ENCODE measurements around the gene TRPM8.

DNA sequence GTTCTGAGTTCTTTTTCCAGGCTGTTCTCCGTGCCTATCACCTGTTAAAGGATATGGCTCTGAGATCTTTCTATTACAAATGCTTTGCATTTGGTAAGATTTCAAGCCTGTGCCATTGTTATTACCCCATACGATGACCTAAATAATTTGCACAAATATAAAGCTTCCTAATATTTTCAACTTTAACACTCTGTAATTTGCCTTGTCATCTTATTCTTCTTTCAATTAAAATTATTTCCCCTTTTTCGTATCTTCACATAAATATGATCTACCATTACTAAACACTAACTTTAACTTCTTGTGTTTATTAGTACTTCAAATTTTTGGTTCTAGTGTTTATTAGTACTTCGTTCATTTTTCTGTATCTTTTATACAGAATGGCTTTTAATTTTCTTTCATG lies 45.7 kb upstream of the TRPM8 start:
- TF ChIP-seq POLR2AphosphoS5 (IDR thresholded peaks at IDR 0.05) = no peak
- TF ChIP-seq, protein P1, sequence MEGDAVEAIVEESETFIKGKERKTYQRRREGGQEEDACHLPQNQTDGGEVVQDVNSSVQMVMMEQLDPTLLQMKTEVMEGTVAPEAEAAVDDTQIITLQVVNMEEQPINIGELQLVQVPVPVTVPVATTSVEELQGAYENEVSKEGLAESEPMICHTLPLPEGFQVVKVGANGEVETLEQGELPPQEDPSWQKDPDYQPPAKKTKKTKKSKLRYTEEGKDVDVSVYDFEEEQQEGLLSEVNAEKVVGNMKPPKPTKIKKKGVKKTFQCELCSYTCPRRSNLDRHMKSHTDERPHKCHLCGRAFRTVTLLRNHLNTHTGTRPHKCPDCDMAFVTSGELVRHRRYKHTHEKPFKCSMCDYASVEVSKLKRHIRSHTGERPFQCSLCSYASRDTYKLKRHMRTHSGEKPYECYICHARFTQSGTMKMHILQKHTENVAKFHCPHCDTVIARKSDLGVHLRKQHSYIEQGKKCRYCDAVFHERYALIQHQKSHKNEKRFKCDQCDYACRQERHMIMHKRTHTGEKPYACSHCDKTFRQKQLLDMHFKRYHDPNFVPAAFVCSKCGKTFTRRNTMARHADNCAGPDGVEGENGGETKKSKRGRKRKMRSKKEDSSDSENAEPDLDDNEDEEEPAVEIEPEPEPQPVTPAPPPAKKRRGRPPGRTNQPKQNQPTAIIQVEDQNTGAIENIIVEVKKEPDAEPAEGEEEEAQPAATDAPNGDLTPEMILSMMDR (IDR thresholded peaks at IDR 0.05) = no peak
- TF ChIP-seq POLR2A (IDR thresholded peaks at IDR 0.05) = no peak

Data from stomach (tissue), 4 donors.